IMR-90 (cell line): ENCODE results near the gene ABO. TPM values are rescaled to one million over a fixed set of nuclear protein-coding genes. Genes with fewer than 3 reads are reported as not detected.

Source experiments
- ATAC-seq: fragments of 200-7000 bp; cut with Tn5 transposase; 2 replicates; pipeline ENCODE4 v1.9.1; 2020; ENCODE audit warnings: low read depth, mild to moderate bottlenecking, moderate library complexity
- BruUV-seq: library from RNA; stranded (reverse); fragments of 400-500 nt; replicated peaks from 2 replicates; lab custom pipeline; 2021; lab: Mats Ljungman, UMichigan
- CTCF ChIA-PET: fragments of 300-600 bp; formaldehyde crosslinking; extraction: SDS; loops from one replicate; lab custom pipeline; 2021; ENCODE audit warnings: antibody characterized with exemption; lab: Yijun Ruan, JAX
- POLR2A ChIA-PET: fragments of 300-600 bp; sonication (Branson Sonifier 250); formaldehyde crosslinking; loops from one replicate; lab custom pipeline; 2022; ENCODE audit warnings: antibody characterized with exemption; ENCODE audit not compliant: unreplicated experiment; lab: Charles Lee
- DNase-seq: peaks from one replicate; pipeline ENCODE4 v3.0.0; 2013
- H2AFZ ChIP-seq: replicated peaks from 2 replicates; pipeline ENCODE3; 2013; ENCODE audit warnings: low read length, mild to moderate bottlenecking; ENCODE audit not compliant: poor library complexity
- H2AK5ac ChIP-seq: 2 replicates; pipeline ENCODE4 v1.6.1; 2013; ENCODE audit warnings: low read depth, low read length, inconsistent platforms
- H2AK9ac ChIP-seq: replicated peaks from 2 replicates; pipeline ENCODE3; 2013; ENCODE audit warnings: mild to moderate bottlenecking, low read depth, low read length, moderate library complexity; ENCODE audit not compliant: poor library complexity
- H2BK120ac ChIP-seq: 2 replicates; pipeline ENCODE4 v1.6.1; 2013; ENCODE audit warnings: low read depth, low read length, inconsistent platforms
- H2BK15ac ChIP-seq: 3 replicates; pipeline ENCODE4 v1.6.1; 2013; ENCODE audit warnings: low read depth, low read length, inconsistent platforms
- H2BK20ac ChIP-seq: 2 replicates; pipeline ENCODE4 v1.6.1; 2013; ENCODE audit warnings: low read depth, mild to moderate bottlenecking, inconsistent platforms, low read length, moderate library complexity
- H2BK5ac ChIP-seq: 2 replicates; pipeline ENCODE4 v1.6.1; 2013; ENCODE audit warnings: mild to moderate bottlenecking, low read depth, low read length, inconsistent platforms; ENCODE audit not compliant: poor library complexity, severe bottlenecking
- H3K14ac ChIP-seq: replicated peaks from 2 replicates; pipeline ENCODE4 v1.6.1; 2013; ENCODE audit warnings: low read depth, low read length, inconsistent platforms
- H3K18ac ChIP-seq: 2 replicates; pipeline ENCODE4 v1.6.1; 2013; ENCODE audit warnings: low read depth, low read length, control low read depth
- H3K23ac ChIP-seq: 2 replicates; pipeline ENCODE4 v1.6.1; 2013; ENCODE audit warnings: low read depth, low read length, inconsistent platforms
- H3K27ac ChIP-seq: 2 replicates; pipeline ENCODE4 v1.5.1; 2013; ENCODE audit warnings: mild to moderate bottlenecking, control low read depth, low read length; ENCODE audit not compliant: insufficient read depth
- H3K27me3 ChIP-seq: 2 replicates; pipeline ENCODE4 v1.6.1; 2013; ENCODE audit warnings: low read length; ENCODE audit not compliant: control insufficient read depth, insufficient read depth
- H3K36me3 ChIP-seq: 2 replicates; pipeline ENCODE4 v1.6.1; 2013; ENCODE audit warnings: low read length, mixed read lengths; ENCODE audit not compliant: control insufficient read depth, insufficient read depth
- H3K4ac ChIP-seq: 2 replicates; pipeline ENCODE4 v1.6.1; 2013; ENCODE audit warnings: low read depth, low read length, inconsistent platforms
- H3K4me1 ChIP-seq: 2 replicates; pipeline ENCODE4 v1.6.1; 2013; ENCODE audit warnings: low read length, mixed read lengths; ENCODE audit not compliant: control insufficient read depth, insufficient read depth
- H3K4me2 ChIP-seq: 2 replicates; pipeline ENCODE4 v1.6.1; 2013; ENCODE audit warnings: low read depth, mild to moderate bottlenecking, control low read depth, low read length, moderate library complexity
- H3K4me3 ChIP-seq: 2 replicates; pipeline ENCODE4 v1.5.1; 2013; ENCODE audit warnings: low read depth, mild to moderate bottlenecking, control low read depth, low read length, moderate library complexity; ENCODE audit not compliant: insufficient read depth
- H3K56ac ChIP-seq: 2 replicates; pipeline ENCODE4 v1.6.1; 2013; ENCODE audit warnings: low read length, inconsistent platforms; ENCODE audit not compliant: insufficient read depth; ENCODE audit errors: extremely low read depth
- H3K79me1 ChIP-seq, 2 experiments: 2 replicates each; pipeline ENCODE4 v1.6.1; 2013; ENCODE audit warnings: low read length in 2 of 2, inconsistent platforms in 1 of 2, low read depth in 1 of 2
- H3K9ac ChIP-seq: 2 replicates; pipeline ENCODE4 v1.6.1; 2013; ENCODE audit warnings: low read depth, low read length, control low read depth
- H3K9me1 ChIP-seq: 2 replicates; pipeline ENCODE4 v1.6.1; 2013; ENCODE audit warnings: low read length, inconsistent platforms; ENCODE audit not compliant: insufficient read depth
- H3K9me3 ChIP-seq: 2 replicates; pipeline ENCODE4 v1.6.1; 2013; ENCODE audit warnings: low read length; ENCODE audit not compliant: control insufficient read depth, insufficient read depth
- H4K20me1 ChIP-seq: 2 replicates; pipeline ENCODE4 v1.6.1; 2013; ENCODE audit warnings: low read length, inconsistent platforms; ENCODE audit not compliant: insufficient read depth
- H4K5ac ChIP-seq: 2 replicates; pipeline ENCODE4 v1.6.1; 2013; ENCODE audit warnings: mild to moderate bottlenecking, low read depth, low read length, control low read depth
- H4K8ac ChIP-seq, 2 experiments: 2 replicates each; pipeline ENCODE4 v1.6.1; 2013; ENCODE audit warnings: low read depth in 2 of 2, low read length in 2 of 2, control low read depth in 1 of 2, inconsistent platforms in 1 of 2
- H4K91ac ChIP-seq: 2 replicates; pipeline ENCODE4 v1.6.1; 2013; ENCODE audit warnings: low read depth, low read length, inconsistent platforms; ENCODE audit not compliant: insufficient read depth
- CEBPB ChIP-seq: IDR thresholded peaks from 2 replicates; pipeline ENCODE4 v1.6.1; 2012; ENCODE audit warnings: low read depth, low read length, improper control_type of control experiment
- CHD1 ChIP-seq: IDR thresholded peaks from 2 replicates; pipeline ENCODE4 v1.6.1; 2012; ENCODE audit warnings: low read depth, low read length, improper control_type of control experiment
- CTCF ChIP-seq: conservative IDR thresholded peaks from 2 replicates; pipeline ENCODE4 v1.5.1; 2012; ENCODE audit warnings: mild to moderate bottlenecking, low read depth, low read length, improper control_type of control experiment
- ELK1 ChIP-seq: fragments of 150-350 bp; IDR thresholded peaks from 2 replicates; pipeline ENCODE4 v1.6.1; 2016; ENCODE audit warnings: low read depth, mild to moderate bottlenecking, low read length, moderate library complexity, borderline replicate concordance
- FOS ChIP-seq: fragments of 150-350 bp; IDR thresholded peaks from 2 replicates; pipeline ENCODE4 v1.6.1; 2016; ENCODE audit warnings: low read depth, low read length
- MAFK ChIP-seq: IDR thresholded peaks from 2 replicates; pipeline ENCODE4 v1.6.1; 2012; ENCODE audit warnings: low read depth, low read length, improper control_type of control experiment
- MAZ ChIP-seq: IDR thresholded peaks from 2 replicates; pipeline ENCODE4 v1.6.1; 2012; ENCODE audit warnings: low read depth, mild to moderate bottlenecking, low read length, improper control_type of control experiment, moderate library complexity, borderline replicate concordance
- MXI1 ChIP-seq: IDR thresholded peaks from 2 replicates; pipeline ENCODE4 v1.6.1; 2012; ENCODE audit warnings: low read depth, mild to moderate bottlenecking, low read length, moderate library complexity, borderline replicate concordance
- NFE2L2 ChIP-seq: fragments of 150-350 bp; IDR thresholded peaks from 2 replicates; pipeline ENCODE4 v1.6.1; 2016; ENCODE audit warnings: low read depth, mild to moderate bottlenecking, low read length
- POLR2A ChIP-seq: IDR thresholded peaks from 2 replicates; pipeline ENCODE4 v1.6.1; 2012; ENCODE audit warnings: mild to moderate bottlenecking, low read depth, low read length
- RAD21 ChIP-seq: IDR thresholded peaks from 2 replicates; pipeline ENCODE4 v1.6.1; 2012; ENCODE audit warnings: low read length, improper control_type of control experiment
- RCOR1 ChIP-seq: IDR thresholded peaks from 2 replicates; pipeline ENCODE4 v1.6.1; 2012; ENCODE audit warnings: mild to moderate bottlenecking, low read length, improper control_type of control experiment; ENCODE audit not compliant: insufficient replicate concordance
- RFX5 ChIP-seq: IDR thresholded peaks from 2 replicates; pipeline ENCODE4 v1.8.0; 2012; ENCODE audit warnings: low read depth, mild to moderate bottlenecking, low read length, moderate library complexity
- WGBS, 2 experiments: methylation state at CpG; one replicate each; pipeline versions ENCODE4 v1.1.5 to v1.1.7; 2013; ENCODE audit warnings: missing lambda C conversion rate in 2 of 2; ENCODE audit not compliant: insufficient read length in 1 of 2; ENCODE audit errors: extremely low coverage in 2 of 2; 5-methylcytosine and 5-hydroxymethylcytosine counted together
- dilution Hi-C: fragments of 300-500 bp; cut with HindIII; formaldehyde crosslinking; loops from one replicate; pipeline ENCODE4 v1.14.3; 2018; ENCODE audit warnings: low sequenced_read_pairs; ENCODE audit not compliant: unreplicated experiment
- in situ Hi-C: fragments of 300-500 bp; cut with MboI; formaldehyde crosslinking; loops from 3 replicates; pipeline ENCODE4 v1.14.3; 2019; ENCODE audit warnings: low sequenced_read_pairs, inconsistent platforms, mixed read lengths
- intact Hi-C: fragments of 100-400 bp; cut with micrococcal nuclease; formaldehyde crosslinking; loops from 2 replicates; pipeline ENCODE4 v1.10.0; 2022
- polyA plus RNA-seq, 3 experiments: library from polyadenylated mRNA; depleted of rRNA; stranded (reverse); fragments of >200 nt; gene quantifications; 2 replicates each; pipeline ENCODE4 v1.2.3, GENCODE V29; 2012; ENCODE audit warnings: low replicate concordance in 1 of 3
- total RNA-seq: library from RNA; depleted of rRNA; stranded (reverse); fragments of >200 nt; gene quantifications from 2 replicates; pipeline ENCODE4 v1.2.3, GENCODE V29; 2012
- TF ChIP-seq, protein P1 (sequence below): fragments of 150-350 bp; IDR thresholded peaks from 2 replicates; pipeline ENCODE4 v1.6.1; 2017; ENCODE audit warnings: mild to moderate bottlenecking, antibody characterized with exemption, low read length, low read depth

ABO gene
- total and polyA plus RNA-seq, 2 of the 4 experiments (the other 2 are of a cell fraction), result not detected

DNA sequence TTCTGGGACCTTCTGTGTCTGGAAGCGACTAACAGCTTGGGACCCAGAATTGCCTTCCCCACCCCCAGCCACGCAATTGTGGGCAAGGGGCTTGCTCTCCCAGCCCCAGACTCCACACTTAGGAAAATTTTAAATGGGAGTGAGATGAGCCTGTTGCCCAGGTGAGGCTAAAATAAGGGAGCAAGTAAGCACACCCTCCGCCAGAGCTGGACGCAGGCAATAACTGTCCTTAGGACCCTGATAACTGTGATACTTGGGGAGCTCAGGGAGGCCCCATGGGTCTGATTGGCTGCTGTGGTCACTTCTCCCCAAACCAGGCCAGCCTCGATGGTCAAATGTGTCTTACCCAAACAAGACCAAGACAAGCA lies 13.3 kb downstream of the ABO start:
- Histone ChIP-seq H3K23ac (no peak overlapping the region), H3K4me3 (no peak overlapping the region), H3K56ac (no peak overlapping the region), H2BK5ac (no peak overlapping the region), H4K5ac (no peak overlapping the region), H3K9me3 (no peaks in the 10 kb centered on the region), H4K91ac (no peak overlapping the region), H2AK9ac (no peak overlapping the region), H2BK15ac (no peak overlapping the region), H3K4ac (no peak overlapping the region), H3K9ac (no peak overlapping the region), H3K36me3 (no peaks in the 10 kb centered on the region), H2BK20ac (no peak overlapping the region), H4K20me1 (no peaks in the 10 kb centered on the region), H2BK120ac (no peak overlapping the region), H3K79me1 (no peaks in the 10 kb centered on the region), H3K27me3 (peaks cover 23% of the 10 kb centered on the region; the same call in 1 of the 2 replicates), H3K4me1 (no peaks in the 10 kb centered on the region), H3K9me1 (no peaks in the 10 kb centered on the region), H3K27ac (no peak overlapping the region), H3K14ac (no peak overlapping the region), H2AK5ac (no peak overlapping the region), H2AFZ (no peak overlapping the region), H3K18ac (no peak overlapping the region), H4K8ac (no peak overlapping the region), H3K4me2 (no peak overlapping the region)
- TF ChIP-seq RFX5 (no peak), POLR2A (no peak), CEBPB (no peak), MXI1 (no peak), RAD21 (no peak), FOS (no peak), CTCF (no peak), ELK1 (no peak), MAZ (no peak), RCOR1 (no peak), MAFK (no peak), CHD1 (no peak), NFE2L2 (no peak)
- TF ChIP-seq, protein P1, sequence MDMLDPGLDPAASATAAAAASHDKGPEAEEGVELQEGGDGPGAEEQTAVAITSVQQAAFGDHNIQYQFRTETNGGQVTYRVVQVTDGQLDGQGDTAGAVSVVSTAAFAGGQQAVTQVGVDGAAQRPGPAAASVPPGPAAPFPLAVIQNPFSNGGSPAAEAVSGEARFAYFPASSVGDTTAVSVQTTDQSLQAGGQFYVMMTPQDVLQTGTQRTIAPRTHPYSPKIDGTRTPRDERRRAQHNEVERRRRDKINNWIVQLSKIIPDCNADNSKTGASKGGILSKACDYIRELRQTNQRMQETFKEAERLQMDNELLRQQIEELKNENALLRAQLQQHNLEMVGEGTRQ, result no peak
- in situ Hi-C loops (no loop called here), dilution Hi-C loops (no loop called here), intact Hi-C loops (no loop called here)
- BruUV-seq, result no TSS peak
- POLR2A ChIA-PET, result no interaction called here
- ATAC-seq (no peak), DNase-seq (no peak)
- CTCF ChIA-PET, result no interaction called here
- no CpG with 5 or more reads among the region's 5 CpGs for WGBS, 2 experiments
